Effector CD4-positive, alpha-beta T cell (primary cell): ENCODE measurements around the gene ZNF184.

Experiments used
- DNase-seq: peaks from one replicate; pipeline ENCODE4 v3.0.0-alpha.2; 2020
- total RNA-seq: gene quantifications from one replicate; lab custom pipeline; 2026; lab: John Stamatoyannopoulos, UW

ZNF184 gene
- total RNA-seq: 44.5 reads per million, percentile 65 among the genes with 10 or more reads in this experiment

- DNase-seq: peak; percentile 69
These were observed at the start of gene ZNF184 for GRCh38 chr6:27472617-27473400. Gene ZNF184, minus strand, starts transcription at chr6:27473105. Its CDS starts 811 bp downstream, at chr6:27472294.

DNA sequence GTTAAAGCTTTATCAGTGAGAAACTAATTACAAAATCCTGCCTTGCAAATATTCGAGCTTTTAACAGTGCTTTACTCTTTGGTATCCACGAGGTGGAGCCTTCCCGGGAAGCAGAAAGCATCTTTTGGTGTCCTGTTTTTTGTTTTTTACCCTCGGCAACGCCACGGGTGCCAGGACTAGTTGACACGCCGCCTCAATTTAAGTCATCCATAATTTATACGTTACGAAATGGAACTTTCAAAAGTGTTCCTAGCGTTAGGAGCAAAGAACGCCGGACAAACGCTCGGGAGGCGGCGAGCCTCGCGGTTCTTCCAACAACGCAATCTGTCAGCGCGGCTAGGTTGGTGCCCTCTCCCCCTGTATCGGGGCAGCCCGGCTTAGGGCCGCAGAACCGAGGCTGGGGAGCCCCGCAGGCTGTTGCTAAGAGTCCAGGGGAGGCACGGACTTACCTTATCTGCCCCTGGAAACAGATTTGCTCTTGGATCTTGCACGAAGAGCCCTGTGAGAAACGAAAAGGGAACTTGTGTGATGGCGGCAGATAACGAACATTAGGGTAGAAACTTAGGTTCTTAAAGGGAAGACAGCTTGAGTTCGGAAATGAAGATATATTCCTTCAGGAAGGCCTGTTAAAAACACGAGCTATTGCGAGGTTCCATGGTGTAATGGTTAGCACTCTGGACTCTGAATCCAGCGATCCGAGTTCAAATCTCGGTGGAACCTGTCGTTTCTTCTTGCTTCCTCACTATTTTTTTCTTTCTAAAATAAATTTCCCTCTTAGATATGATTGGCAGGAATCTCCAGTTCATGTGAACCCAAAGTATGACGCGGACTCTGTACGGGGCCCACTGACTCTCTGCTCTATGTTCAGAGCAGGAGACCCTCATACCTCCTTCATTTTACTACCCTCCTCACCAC, 46.2 kb upstream of the ZNF184 start:
- DNase-seq: peak; percentile 43

DNA sequence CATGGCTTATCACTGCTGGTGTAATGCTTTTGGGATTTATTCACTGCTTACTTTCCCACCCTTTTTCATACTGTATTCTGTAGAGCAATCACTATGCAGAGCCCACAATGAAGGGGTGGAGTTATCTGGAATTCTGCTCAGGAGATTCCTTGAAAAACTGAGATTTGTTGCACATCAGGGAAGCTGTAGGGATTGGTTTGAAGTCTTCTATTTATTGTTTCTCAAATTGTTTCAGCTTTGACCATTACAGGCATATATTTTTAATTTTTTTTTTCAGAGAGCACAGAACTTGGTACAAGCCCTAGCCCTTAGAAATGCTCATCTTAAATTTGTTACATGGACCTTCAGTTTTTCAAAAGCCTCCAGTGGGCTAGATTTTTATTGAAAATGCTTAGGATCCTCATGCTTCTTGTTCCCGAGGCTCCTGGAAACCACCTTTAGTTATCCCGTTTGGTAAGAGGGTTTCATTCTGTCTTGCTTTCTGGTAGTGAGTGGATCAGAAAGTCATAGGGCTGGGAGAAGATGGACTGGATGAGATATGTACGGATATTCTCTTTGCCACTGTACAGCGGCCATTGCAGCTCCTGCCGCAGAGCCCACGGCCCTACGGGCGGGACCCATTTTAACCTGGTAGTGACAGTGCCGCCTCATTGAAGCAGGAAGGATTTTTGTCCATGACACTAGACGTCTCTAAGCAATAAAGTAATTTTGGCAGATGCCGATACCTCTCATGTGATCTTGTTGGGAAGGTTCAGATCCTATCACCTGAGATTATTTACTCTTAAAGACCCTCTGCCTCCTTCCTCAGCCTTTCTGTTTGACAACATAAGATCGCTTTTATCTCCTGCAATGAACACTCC, 45.3 kb upstream of the ZNF184 start:
- no peak for DNase-seq

- no peak for DNase-seq
These were observed 44.3 kb upstream of the ZNF184 start for GRCh38 chr6:27517238-27517637.

- no peak for DNase-seq
These were observed 42.1 kb upstream of the ZNF184 start for GRCh38 chr6:27514906-27515495.

DNA sequence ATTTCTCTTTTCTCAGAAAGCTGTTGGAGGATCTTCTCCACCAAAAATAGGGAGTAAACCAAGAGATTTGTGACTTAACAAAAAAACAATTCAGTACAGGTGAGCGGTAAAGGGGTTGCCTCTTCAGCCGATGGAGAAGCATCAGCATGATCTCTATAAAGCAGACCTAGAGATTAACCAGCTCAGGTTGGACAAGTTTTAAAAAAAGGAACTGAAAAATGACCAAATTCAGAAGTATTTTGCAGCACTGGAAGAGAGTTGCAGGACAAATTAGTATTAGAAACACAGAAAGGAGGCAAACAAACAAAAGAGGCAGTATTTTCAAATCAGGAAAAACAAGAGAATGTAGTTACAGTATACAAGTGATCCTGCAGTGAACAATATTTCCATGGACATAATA, 39.6 kb upstream of the ZNF184 start:
- DNase-seq: no peak

DNA sequence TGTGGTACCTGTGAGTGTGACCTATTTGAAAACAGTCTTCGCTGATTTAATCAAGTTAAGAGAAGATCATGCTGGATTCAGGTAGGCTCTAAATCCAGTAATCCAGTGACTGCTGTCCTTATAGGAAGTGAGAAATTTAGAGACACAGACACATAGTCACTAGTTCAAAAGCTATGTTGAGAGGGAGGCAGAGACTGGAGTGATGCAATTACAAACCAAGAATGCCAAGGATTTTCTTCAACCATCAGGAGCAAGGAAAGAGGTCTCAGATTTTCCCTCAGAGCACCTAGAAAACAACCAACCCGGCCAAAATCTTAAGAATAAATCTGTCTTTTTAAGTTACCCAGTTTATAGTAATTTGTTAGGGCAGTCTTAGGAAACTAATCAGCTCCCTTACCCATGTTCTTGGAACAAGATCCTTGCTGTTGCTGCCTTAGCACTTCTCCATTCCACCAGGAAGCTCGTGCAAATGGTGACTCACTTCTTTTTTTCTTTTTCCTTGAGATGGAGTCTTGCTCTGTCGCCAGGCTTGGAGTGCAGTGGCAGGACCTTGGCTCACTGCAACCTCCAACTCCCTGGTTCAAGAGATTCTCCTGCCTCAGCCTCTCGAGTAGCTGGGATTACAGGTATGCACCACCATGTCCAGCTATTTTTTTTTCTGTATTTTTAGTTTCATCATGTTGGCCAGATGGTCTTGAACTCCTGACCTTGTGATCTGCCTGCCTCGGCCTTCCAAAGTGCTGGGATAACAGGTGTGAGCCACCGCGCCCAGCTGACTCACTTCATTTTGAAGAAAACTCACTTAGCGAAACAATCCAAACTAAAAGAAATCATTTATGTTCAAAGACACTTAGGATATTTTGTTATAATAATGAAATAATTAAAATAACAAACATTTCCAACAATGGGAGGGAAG, 34.4 kb upstream of the ZNF184 start:
- DNase-seq: no peak

DNA sequence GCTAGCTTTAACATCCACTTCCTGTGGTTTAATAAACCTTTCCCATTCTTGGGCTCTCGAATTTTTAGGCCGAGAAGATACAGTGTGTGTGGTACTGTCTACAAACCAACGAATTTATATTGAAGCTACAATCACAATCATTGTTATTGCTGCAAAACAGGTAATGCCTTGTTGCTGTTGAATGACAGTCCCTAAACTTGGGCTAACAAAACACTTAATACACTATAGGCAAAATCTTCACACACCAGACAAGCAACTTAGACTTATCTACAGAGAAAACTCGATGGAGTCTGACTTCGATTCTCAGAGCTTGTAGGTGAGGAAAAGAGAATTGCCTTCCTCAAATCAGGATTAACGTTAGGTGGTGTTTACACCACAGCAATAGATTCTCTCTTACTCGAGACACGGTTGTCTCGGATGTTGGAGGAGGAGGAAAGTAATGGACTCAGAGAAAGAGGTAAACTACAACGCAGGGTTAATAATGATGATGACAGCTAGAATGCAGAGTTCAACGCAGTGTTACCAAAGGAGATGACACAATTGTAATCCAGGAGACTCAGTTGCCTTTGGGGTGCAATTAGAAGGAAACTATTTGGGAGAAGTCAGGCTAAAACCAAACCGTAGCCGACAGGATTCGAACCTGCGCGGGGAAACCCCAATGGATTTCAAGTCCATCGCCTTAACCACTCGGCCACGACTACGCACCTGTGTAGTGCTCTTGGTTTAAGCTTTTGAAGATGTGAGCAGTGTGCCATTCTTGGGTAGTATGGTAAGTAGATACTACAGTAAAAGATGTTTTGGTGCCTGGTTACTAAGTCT, 32.5 kb upstream of the ZNF184 start:
- DNase-seq: peak; percentile 48

DNA sequence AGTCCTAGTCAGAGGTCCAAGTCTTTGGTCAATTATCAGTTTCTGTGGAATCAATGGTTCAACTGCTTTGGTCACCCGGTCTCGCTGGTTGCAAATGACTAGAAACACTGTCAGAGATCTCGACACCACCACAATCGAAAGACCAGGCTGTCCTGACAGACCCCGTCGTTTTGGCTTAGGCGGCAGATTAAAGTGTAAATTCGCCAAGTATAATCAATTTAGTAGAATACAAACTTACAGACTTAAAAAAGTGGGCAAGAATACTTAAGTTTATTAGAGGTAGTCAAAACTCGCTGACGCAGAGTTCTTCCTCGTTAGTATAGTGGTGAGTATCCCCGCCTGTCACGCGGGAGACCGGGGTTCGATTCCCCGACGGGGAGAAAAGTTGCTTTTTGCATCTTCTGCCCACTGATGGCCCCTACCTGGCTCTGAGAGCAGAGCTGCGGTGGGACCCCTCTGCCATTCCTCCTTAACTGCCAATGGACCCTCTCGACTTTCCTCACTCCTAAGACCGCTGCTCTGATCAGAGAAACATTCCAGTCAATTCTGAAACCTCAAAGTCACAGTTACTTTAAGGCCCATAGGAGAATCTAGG, 30.6 kb upstream of the ZNF184 start:
- DNase-seq: peak; percentile 67

GRCh38 chr6:27502508-27503435, 29.9 kb upstream of the ZNF184 start:
- peak; percentile 47 for DNase-seq

DNA sequence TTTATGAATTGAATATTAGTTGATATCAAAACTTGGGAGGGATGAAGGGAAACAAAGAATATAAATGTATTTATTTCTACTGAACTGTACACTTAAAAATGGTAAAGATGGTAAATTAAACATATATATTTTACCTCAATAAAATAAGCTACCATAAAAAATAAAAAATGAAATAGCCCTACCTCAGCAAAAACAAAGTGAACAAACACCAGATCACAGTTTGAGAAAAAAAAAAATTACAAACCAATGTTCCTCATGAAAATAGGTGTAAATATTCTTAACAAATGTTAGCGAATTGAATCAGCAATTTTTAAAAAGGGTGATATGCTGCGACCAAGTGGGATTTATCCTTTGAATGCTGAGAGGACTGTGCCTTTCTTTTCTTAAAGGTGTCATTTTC, 28.3 kb upstream of the ZNF184 start:
- DNase-seq: no peak

- no peak for DNase-seq
These were observed 27.3 kb upstream of the ZNF184 start for GRCh38 chr6:27500177-27500576.

DNA sequence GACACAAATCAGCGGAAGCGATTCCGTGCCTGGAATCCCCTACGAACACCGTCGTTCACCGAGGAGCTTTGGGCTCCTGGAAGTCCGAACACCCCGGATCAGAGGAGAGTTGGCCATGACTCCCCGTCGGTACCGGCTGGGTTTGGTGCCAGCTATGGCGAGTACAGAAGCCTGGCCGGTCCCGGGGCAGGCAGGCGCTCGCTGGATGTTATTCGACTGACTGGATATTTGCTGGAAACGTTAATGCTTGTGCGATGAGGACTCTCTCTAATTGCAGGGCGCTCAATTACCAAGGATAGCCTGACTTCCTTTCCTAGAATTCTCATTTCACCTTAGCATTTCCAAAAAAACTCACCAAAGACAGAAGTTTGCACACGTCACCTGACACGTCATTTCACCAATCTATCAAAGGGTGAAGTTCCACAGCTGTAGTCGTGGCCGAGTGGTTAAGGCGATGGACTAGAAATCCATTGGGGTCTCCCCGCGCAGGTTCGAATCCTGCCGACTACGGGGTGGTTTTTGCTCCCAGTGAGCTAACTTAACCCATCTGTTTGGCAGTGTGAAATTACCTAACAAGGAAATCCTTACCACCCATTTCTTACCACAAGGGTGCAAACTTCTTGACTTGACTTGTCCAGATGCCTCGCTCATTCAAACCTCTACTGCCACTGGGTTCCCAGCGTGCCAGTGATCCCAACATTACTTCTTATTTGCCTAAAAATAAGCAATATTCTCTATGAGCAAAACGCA, 22.7 kb upstream of the ZNF184 start:
- no peak for DNase-seq

GRCh38 chr6:27494987-27495385, 22.1 kb upstream of the ZNF184 start:
- DNase-seq: no peak

DNA sequence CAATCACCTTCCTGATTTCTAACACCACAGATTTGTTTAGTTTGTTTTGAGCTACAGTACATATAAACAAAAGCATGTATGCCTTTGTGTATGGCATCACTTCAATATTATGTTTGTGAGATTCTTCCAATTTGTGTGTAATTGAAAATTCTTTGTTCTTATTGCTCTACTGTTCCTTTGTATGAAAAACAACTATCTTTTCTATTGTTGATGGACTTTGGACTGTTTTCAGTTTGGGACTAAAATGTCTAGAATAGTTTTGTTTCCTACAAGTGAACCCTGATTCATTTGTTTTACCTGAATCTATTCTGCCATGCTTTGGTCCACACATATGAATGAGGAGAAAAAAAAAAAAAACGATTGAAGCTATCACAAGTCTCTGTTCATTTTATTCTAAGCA, 21.2 kb upstream of the ZNF184 start:
- no peak for DNase-seq

GRCh38 chr6:27492631-27493190, 19.8 kb upstream of the ZNF184 start:
- DNase-seq: no peak
